Heart left ventricle (tissue), 13 donors: Measurements from ENCODE around the gene SPRY4.

Experiments
- CTCF ChIP-seq, 12 donors: fragments of 200-600 bp; sonication (generic) in 4 of 12; IDR thresholded peaks; one replicate each; pipeline versions ENCODE4 v1.5.0 to v1.8.0; 2018 to 2022; ENCODE audit warnings: antibody characterized with exemption in 12 of 12, mild to moderate bottlenecking in 5 of 12
- POLR2A ChIP-seq, 2 donors: fragments of 450-650 bp; IDR thresholded peaks; one replicate each; pipeline ENCODE4 v1.6.1; 2017; ENCODE audit warnings: antibody characterized with exemption in 2 of 2, mild to moderate bottlenecking in 2 of 2, moderate library complexity in 2 of 2
- donor health status: ischemic (EF 13 %, LVEDD 7.1; RV severe dilation, severe dysfunction).
- donor health status: DM: no; HTN: yes; CAD: no.
- donor health status: DM: no; HTN: no; CAD: no.
- donor health status: ischemic (EF 25% LVEDD 6.9; RV normal size, moderate dysfunction).
- donor health status: ischemic (EF 25% LVEDD 5.7; RV mildly dilated, moderate dysfunction).
- donor health status: ischemic (EF 35%, LVEDD 5.7; RV mildly dilated, moderate dysfunction).
- donor health status: nonischemic (EF 11% LVEDD 7.7; RV severe dilation, severe dysfunction).
- donor health status: DM: yes; HTN: yes; CAD: no.
- donor health status: PGD.
- donor health status: ischemic (EF 29% LVEDD 5.4; RV normal size, mild dysfunction).
- donor health status: nonischemic (EF 23%, LVEDD 6.1; RV moderate dilation, normal function).

GRCh38 chr5:142289708-142290576, 34.9 kb downstream of the SPRY4 start:
- TF ChIP-seq CTCF (IDR thresholded peaks at IDR 0.05) (no peak), POLR2A (IDR thresholded peaks at IDR 0.05) (no peak)
